Psoas muscle (tissue), 8 donors: Measurements from ENCODE around the gene ZNF892. TPM values are rescaled to one million over a fixed set of nuclear protein-coding genes. Genes with fewer than 3 reads are reported as not detected.

Source experiments
- ATAC-seq, 4 donors: fragments of 200-7000 bp; cut with Tn5 transposase; one replicate each; pipeline ENCODE4 v1.9.1; 2020; ENCODE audit warnings: moderate library complexity in 3 of 4, mild to moderate bottlenecking in 2 of 4
- DNase-seq, 2 donors: peaks; one replicate each; pipeline ENCODE4 v3.0.0-alpha.2; 2020
- H3K27ac ChIP-seq: fragments of 200-600 bp; one replicate; pipeline ENCODE4 v1.8.0; 2022
- H3K27me3 ChIP-seq, 3 donors: fragments of 200-600 bp in 1 of 3; one replicate each; pipeline versions ENCODE4 v1.6.1 to v1.8.0; 2013 to 2022; ENCODE audit warnings: low read length in 2 of 3, mild to moderate bottlenecking in 2 of 3, moderate library complexity in 1 of 3; ENCODE audit not compliant: insufficient read depth in 3 of 3
- H3K36me3 ChIP-seq, 2 donors: fragments of 200-600 bp in 1 of 2; one replicate each; pipeline versions ENCODE4 v1.6.1 to v1.8.0; 2013 to 2022; ENCODE audit warnings: low read depth in 1 of 2, mild to moderate bottlenecking in 1 of 2, moderate library complexity in 1 of 2; ENCODE audit not compliant: insufficient read depth in 1 of 2
- H3K4me1 ChIP-seq: fragments of 200-600 bp; one replicate; pipeline ENCODE4 v1.8.0; 2022
- H3K4me3 ChIP-seq: fragments of 200-600 bp; one replicate; pipeline ENCODE4 v1.8.0; 2022; ENCODE audit warnings: mild to moderate bottlenecking
- H3K9me3 ChIP-seq: fragments of 200-600 bp; one replicate; pipeline ENCODE4 v1.8.0; 2022
- WGBS, 3 donors: extraction: QIAGEN DNeasy Blood & Tissue Kit; methylation state at CpG; one replicate each; pipeline versions ENCODE4 v1.1.6 to v1.1.7; 2013; 5-methylcytosine and 5-hydroxymethylcytosine counted together
- intact Hi-C, 2 donors: fragments of 100-400 bp; cut with DNase I; formaldehyde crosslinking; loops; one replicate each; pipeline versions ENCODE4 v1.11.0 to v1.14.2; 2022
- polyA plus RNA-seq, 3 donors: library from polyadenylated mRNA; stranded (reverse); fragments of 200-250 nt; gene quantifications; one replicate each; pipeline ENCODE4 v1.2.3, GENCODE V29; 2013
- total RNA-seq, 4 donors: library from RNA; stranded (reverse); fragmentation: NEBNext Ultra II Directional in 2 of 4; extraction: Animal tissue kit (Norgen Biotek cat#: 25700) in 2 of 4; gene quantifications; one replicate each; pipeline versions ENCODE4 v1.2.1 to v1.2.4, GENCODE V29; 2021 to 2023
- TF ChIP-seq, protein P1 (sequence below): fragments of 200-600 bp; IDR thresholded peaks from one replicate; pipeline ENCODE4 v1.8.0; 2022; ENCODE audit warnings: antibody characterized with exemption
- donor health status: healthy with polysubstance abuse.
- donor health status: DM: no; HTN: no; CAD: no; lungs with moderate emphysema.
- donor health status: Bipolar disorder and iron deficiency.
- donor health status: healthy.
- donor health status: DM: yes; HTN: yes; CAD: no.
- donor health status: DM: no; HTN: no; CAD: no.
- donor health status: DM: no; HTN: no; CAD: no.
- donor health status: DM: yes; HTN: yes; CAD: no.

Gene ZNF892
- total and polyA plus RNA-seq, 7 donors: 0.33 to 3.3 (median 1.9) TPM

DNA sequence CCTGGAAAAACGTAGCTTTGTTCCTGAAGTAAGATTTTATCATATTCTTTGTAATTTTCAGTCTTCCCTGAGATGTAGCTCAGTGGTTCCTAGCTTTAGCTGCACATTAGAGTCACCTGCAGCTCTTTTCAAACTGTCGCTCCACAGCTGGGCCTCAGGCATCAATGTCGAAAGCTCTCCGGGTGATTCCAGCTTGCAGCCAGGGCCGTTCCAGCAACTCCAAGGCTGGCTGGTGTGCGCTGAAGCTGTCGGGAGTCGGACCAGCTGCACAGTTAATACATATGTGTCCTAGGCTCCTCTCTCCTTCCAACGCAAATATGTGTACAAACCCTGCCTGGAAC lies 42.3 kb upstream of the ZNF892 start:
- intact Hi-C loops: loop anchor here (2.0 to 5.0 kb wide), 3 partner anchors 37 to 237 kb away; partner anchors contain the start of genes FAHD2A (in 1 of the 2) and ZNF892 (in 1 of the 2)
- peak in 3 of 4 donors; percentile 51 to 68 (median 58) for ATAC-seq

DNA sequence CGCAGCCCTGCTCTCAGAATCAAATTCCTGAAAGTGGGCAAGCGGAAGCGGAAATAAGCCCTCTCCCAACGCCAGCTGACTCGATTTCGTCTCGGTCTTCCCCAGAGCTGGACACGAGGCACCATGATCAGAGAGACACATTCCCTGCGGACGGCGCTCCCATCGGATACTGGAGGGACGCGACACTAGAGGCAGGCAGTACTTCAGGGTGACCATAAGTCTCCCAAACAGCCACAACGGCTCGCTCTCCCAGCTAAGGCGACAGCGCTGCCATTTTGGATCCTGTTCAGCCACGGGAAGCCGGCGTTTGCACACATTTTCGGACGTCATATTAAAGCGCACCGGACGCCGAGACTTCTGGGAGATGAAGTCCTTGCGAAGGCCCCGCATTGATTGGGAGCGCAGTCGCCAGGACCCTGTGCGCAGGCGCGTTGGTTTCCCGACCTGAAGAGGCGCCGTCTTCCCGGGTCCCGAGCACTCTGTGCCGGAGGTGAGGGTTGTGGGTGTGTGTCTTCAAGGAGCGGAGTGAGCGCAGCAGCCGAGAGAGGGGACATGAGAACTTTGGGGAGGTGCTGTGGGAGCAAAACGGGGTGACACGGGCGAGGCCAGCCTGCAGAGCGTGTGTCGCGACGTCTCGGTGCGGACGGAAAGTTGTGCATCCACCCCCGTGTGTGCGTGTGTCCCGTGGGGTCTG lies 41.8 kb upstream of the ZNF892 start, which contains the start of gene ZNF2:
Gene ZNF2 (plus strand): TSS at position 439 of the 694 bp plus-strand sequence. CDS start 10,418 bp downstream, outside the sequence.
- H3K36me3 ChIP-seq: peaks cover 0 to 4% of the 10 kb centered on the region in 2 donors
- WGBS, 3 donors: 0% methylated on average over 56 of the region's 56 CpGs
- peak; percentile 98 to 99 for DNase-seq
- H3K4me1 ChIP-seq: peaks cover 19% of the 10 kb centered on the region
- peak; percentile 98 to 99 (median 98) for ATAC-seq
- H3K9me3 ChIP-seq: no peaks in the 10 kb centered on the region
- TF ChIP-seq, protein P1, sequence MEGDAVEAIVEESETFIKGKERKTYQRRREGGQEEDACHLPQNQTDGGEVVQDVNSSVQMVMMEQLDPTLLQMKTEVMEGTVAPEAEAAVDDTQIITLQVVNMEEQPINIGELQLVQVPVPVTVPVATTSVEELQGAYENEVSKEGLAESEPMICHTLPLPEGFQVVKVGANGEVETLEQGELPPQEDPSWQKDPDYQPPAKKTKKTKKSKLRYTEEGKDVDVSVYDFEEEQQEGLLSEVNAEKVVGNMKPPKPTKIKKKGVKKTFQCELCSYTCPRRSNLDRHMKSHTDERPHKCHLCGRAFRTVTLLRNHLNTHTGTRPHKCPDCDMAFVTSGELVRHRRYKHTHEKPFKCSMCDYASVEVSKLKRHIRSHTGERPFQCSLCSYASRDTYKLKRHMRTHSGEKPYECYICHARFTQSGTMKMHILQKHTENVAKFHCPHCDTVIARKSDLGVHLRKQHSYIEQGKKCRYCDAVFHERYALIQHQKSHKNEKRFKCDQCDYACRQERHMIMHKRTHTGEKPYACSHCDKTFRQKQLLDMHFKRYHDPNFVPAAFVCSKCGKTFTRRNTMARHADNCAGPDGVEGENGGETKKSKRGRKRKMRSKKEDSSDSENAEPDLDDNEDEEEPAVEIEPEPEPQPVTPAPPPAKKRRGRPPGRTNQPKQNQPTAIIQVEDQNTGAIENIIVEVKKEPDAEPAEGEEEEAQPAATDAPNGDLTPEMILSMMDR: no peak
- H3K4me3 ChIP-seq: peak within 1 kb of the TSS; percentile 90
- peak within 1 kb of the TSS; percentile 100 for H3K27ac ChIP-seq
- intact Hi-C loops: loop anchor here (2.0 to 5.0 kb wide), 3 partner anchors 37 to 237 kb away; partner anchors contain the start of genes FAHD2A (in 1 of the 2) and ZNF892 (in 1 of the 2)
- H3K27me3 ChIP-seq: no peaks in the 10 kb centered on the region

More for the DNA sequence above, 42.3 kb upstream of the ZNF892 start:
- Histone ChIP-seq H3K27me3 (no peaks in the 10 kb centered on the region), H3K9me3 (no peaks in the 10 kb centered on the region), H3K4me1 (peaks cover 19% of the 10 kb centered on the region), H3K27ac (peak overlapping the region; percentile 100), H3K4me3 (peak overlapping the region; percentile 90), H3K36me3 (peaks cover 0 to 4% of the 10 kb centered on the region in 2 donors)
- DNase-seq: no peak
- TF ChIP-seq, protein P1: no peak
- WGBS, 3 donors: 1 to 2% (median 1%) methylated on average over 9 of the region's 9 CpGs

DNA sequence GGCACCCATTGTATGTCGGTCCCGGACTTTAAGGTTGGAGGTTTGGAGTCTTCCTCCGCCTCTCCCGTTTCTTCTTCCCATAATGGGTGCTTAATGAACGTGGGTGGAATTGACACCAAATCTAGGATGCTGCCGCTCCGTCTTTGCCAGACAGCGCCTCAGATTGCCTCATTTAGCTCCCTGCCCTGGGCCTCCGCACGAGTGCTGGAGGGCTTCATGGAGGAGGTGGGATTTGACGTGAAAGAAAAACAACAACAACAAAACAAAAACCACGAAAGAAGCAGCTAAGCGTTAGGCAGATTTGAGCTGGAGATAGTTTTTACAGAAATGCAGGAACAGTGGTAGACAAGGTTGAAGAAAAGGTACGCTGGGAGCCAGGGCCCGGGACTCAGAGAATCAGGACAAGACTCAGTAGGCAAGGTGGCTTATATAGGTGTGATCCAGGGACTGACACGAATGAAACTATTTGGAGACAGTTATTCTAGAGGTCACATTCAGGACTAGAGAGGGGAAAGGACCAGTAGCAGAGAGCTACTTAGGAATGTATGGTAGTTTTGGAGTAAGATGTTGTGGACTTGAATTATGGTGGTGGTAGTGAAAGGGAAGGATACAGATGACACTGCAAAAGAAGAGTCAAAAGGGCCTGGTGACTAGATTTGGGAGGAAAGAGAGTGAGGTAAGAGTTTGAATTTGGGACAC lies 41.1 kb upstream of the ZNF892 start:
- H3K4me3 ChIP-seq: peak overlapping the region; percentile 90
- H3K27me3 ChIP-seq: no peaks in the 10 kb centered on the region
- H3K4me1 ChIP-seq: peaks cover 19% of the 10 kb centered on the region
- peaks cover 0 to 4% of the 10 kb centered on the region in 2 donors for H3K36me3 ChIP-seq
- TF ChIP-seq, protein P1: no peak
- WGBS, 3 donors: 7 to 8% (median 7%) methylated on average over 16 of the region's 16 CpGs
- DNase-seq: no peak
- peak in 1 of 4 donors; percentile 15 for ATAC-seq
- intact Hi-C loops: loop anchor here (5.0 kb wide), 2 partner anchors 36 to 236 kb away; partner anchors contain the start of gene FAHD2A (in 1 of the 2)
- peak overlapping the region; percentile 100 for H3K27ac ChIP-seq
- H3K9me3 ChIP-seq: no peaks in the 10 kb centered on the region

DNA sequence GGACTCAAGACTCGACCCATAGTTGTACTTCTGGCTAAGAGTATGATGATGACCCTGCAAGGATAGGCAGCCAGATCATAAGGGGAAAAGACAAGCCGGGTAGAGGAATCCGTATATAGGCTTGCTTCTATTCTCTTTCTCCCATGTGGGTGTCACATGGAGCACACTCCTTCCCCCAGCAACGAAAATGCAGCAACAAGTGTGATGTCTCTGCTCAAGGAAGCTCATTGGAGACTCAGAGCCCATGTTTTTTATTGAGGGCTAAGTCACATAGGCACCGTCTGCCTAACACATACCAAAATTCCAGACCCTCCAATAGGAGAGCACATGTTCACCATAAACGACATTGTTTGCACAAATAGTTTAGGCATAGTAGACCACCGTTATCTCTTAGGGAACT lies 35.4 kb upstream of the ZNF892 start:
- no peak overlapping the region for H3K4me3 ChIP-seq
- intact Hi-C loops: no loop called here
- ATAC-seq: no peak

More for the DNA sequence above, 35.4 kb upstream of the ZNF892 start:
- no peaks in the 10 kb centered on the region for H3K27me3 ChIP-seq
- H3K9me3 ChIP-seq: no peaks in the 10 kb centered on the region
- 77 to 82% (median 81%) methylated on average over 7 of the region's 7 CpGs for WGBS, 3 donors
- H3K36me3 ChIP-seq: peaks cover 4 to 7% of the 10 kb centered on the region in 2 donors
- peaks cover under 1% of the 10 kb centered on the region for H3K4me1 ChIP-seq
- no peak for DNase-seq
- no peak overlapping the region for H3K27ac ChIP-seq
- TF ChIP-seq, protein P1: no peak
